NCI-H345 (cell line): ENCODE data around the gene DOCK6.

Source experiments
- DNase-seq: peaks from one replicate; lab custom pipeline; 2025; lab: John Stamatoyannopoulos, UW

The DOCK6 gene

GRCh38 chr19:11273989-11274388 is 11.7 kb upstream of the DOCK6 start:
- no peak for DNase-seq

GRCh38 chr19:11273296-11273695 is 11.0 kb upstream of the DOCK6 start:
- DNase-seq = no peak

GRCh38 chr19:11269408-11269807 is 7.1 kb upstream of the DOCK6 start:
- DNase-seq = no peak

GRCh38 chr19:11268783-11269267 is 6.5 kb upstream of the DOCK6 start:
- DNase-seq = no peak

GRCh38 chr19:11267316-11268085 is 5.2 kb upstream of the DOCK6 start:
- no peak for DNase-seq

GRCh38 chr19:11265785-11266236 is 3.5 kb upstream of the DOCK6 start:
- no peak for DNase-seq

- DNase-seq = no peak
These were observed 3.0 kb upstream of the DOCK6 start for GRCh38 chr19:11265177-11265784.

GRCh38 chr19:11264452-11265176 is 2.3 kb upstream of the DOCK6 start:
- no peak for DNase-seq

GRCh38 chr19:11263726-11264125 is 1.4 kb upstream of the DOCK6 start:
- DNase-seq = no peak

GRCh38 chr19:11261431-11261970 is 823 bp downstream of the DOCK6 start:
- DNase-seq = no peak

- DNase-seq = no peak
These were observed 1.3 kb downstream of the DOCK6 start for GRCh38 chr19:11260996-11261395.

- DNase-seq = no peak
These were observed 4.4 kb downstream of the DOCK6 start for GRCh38 chr19:11257846-11258380.

- no peak for DNase-seq
These were observed 6.1 kb downstream of the DOCK6 start for GRCh38 chr19:11256189-11256588.

- no peak for DNase-seq
These were observed 7.7 kb downstream of the DOCK6 start for GRCh38 chr19:11254666-11255065.

- DNase-seq = no peak
These were observed 9.5 kb downstream of the DOCK6 start for GRCh38 chr19:11252665-11253355.

GRCh38 chr19:11251650-11252314 is 10.5 kb downstream of the DOCK6 start:
- no peak for DNase-seq

- no peak for DNase-seq
These were observed 11.1 kb downstream of the DOCK6 start for GRCh38 chr19:11251217-11251616.

GRCh38 chr19:11248852-11249251 is 13.5 kb downstream of the DOCK6 start:
- no peak for DNase-seq

GRCh38 chr19:11247934-11248333 is 14.4 kb downstream of the DOCK6 start:
- no peak for DNase-seq

GRCh38 chr19:11247391-11247790 is 14.9 kb downstream of the DOCK6 start:
- DNase-seq = no peak

- no peak for DNase-seq
These were observed 15.4 kb downstream of the DOCK6 start for GRCh38 chr19:11246941-11247340.
